CMK (cell line): Measurements from ENCODE around the gene WASF3.
"Not testable (repeated sequence)": the region's sequence is repeated elsewhere in the genome, so short reads cannot be mapped to it uniquely, and the experiment has no call there.

Source experiments
- DNase-seq: peaks from one replicate; pipeline ENCODE4 v3.0.0-alpha.2; 2010; ENCODE audit warnings: low read depth

The WASF3 gene

GRCh38 chr13:26629260-26629825 lies 71.9 kb downstream of the WASF3 start:
- DNase-seq = no peak

DNA sequence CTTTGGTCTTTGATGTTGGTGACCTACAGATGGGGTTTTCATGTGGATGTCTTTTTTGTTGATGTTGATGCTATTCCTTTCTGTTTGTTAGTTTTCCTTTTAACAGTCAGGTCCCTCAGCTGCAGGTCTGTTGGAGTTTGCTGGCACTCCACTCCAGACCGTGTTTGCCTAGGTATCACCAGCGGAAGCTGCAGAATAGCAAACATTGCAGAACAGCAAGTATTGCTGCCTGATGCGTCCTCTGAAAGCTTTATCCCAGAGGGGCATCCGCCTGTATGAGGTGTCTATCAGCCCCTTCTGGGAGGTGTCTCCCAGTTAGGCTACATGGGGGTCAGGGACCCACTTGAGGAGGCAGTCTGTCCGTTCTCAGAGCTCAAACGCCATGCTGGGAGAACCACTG lies 78.2 kb downstream of the WASF3 start:
- DNase-seq = not testable (repeated sequence)

DNA sequence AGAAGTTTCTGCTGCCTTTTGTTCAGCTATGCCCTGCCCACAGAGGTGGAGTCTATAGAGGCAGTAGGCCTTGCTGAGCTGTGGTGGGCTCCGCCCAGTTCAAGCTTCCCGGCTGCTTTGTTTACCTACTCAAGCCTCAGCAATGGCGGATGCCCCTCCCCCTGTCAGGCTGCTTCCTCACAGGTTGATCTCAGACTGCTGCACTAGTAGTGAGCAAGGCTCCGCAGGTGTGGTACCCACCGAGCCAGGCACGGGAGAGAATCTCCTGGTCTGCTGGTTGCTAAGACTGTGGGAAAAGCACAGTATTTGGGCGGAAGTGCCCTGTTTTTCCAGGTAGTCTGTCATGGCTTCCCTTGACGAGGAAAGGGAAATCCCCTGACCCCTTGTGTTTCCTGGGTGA lies 78.6 kb downstream of the WASF3 start:
- not testable (repeated sequence) for DNase-seq

DNA sequence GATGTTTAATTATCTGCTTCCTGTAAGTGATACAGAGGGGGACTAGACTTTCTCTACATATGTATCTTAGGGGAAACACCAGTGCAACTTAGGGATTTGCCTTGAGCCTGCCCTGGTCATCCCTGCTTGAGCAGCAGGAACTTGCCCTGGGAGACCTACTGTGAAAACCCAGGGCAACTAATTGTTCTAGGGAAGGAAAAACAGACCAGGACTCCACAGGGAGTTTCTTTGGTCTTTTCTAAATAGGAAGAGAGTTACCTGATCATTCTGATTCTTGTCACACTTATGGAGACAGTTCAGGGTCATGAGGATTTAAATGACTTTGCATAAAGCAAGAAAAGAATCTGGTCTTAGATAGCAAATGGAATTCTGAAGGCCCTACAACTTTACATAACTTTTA lies 89.1 kb downstream of the WASF3 start:
- no peak for DNase-seq

GRCh38 chr13:26651234-26651633 lies 93.8 kb downstream of the WASF3 start:
- no peak for DNase-seq

DNA sequence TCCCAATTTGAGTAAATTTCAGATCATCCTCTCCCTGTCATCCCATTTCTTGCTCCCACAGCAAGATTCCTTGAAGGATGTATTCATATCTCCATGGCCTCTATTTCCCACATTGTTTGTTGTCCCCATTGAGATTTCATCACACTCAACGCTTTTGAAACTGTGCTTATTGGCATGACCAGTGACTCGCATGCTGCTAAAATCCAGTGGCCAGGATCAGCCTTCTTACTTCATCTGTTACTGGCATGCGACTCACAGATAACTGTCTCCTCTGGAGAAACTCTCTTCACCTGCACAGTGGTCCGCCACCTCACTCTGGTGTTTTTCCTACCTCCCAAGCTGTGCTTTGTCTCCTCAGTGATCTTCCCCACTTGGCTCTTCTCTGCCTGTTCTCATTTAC lies 95.8 kb downstream of the WASF3 start:
- DNase-seq = no peak

- DNase-seq = no peak
These were observed 96.4 kb downstream of the WASF3 start for GRCh38 chr13:26653842-26654241.

DNA sequence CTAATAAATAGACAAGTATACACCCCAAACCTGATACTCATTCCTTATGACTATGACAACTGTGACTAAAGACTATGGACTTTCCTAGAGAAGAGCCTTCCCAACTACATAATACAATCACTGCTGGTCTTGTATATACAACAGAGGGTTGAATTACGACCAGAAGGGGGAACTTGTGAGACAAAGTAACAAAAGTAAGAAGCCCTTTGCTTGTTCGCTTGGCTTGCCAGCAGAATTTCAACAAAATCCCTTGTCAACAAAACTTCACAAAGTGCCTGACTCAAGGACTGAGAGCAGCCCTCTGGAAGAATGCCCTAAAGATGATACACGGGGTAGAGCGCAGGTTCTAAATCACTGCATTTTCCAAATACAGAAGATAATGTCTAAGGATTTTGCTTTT lies 99.4 kb downstream of the WASF3 start:
- DNase-seq = no peak

DNA sequence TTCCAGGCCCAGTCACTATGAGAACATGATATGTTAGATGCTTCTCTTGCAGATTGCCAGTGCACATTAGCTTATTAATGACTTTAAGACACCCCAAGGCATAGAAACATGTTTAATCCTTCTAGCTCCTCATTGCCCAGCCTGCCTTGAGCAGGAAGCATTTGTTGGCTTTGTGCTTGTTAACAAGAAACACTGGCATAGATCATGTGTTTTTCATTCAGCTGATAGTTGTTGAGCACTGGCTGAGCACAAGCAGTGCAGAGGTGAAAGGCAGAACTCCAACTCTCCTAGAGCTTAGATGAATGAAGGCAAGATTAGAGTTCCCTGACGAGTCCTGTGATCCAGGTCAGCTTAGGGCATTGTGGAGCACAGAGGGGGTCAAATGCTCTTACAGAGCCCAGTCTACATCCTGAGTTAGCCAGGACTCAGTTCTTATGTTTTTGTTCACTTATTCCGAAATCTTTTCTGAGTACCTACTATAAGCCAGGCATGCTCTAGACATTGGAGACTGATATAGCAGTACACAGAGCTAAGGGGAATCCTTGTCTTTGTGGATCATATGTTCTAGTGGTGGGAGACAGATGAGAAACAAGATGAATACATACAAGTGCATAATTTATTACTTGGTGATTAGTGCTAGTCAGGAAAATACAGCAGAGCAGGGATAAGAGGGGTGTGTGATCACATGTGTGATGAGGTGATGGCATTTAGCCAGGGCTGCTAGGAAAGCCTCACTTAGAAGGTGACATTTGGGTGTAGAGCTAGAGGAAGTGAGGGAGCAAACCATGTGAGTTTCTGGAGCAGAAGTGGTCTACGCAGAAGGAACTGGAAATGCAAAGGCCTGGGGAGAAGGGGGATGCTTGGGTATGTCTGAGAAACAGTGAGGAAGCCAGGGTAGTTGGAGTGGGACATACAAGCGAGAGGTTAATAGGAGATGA lies 101.2 kb downstream of the WASF3 start:
- DNase-seq = no peak

GRCh38 chr13:26660185-26660584 lies 102.7 kb downstream of the WASF3 start:
- DNase-seq = no peak

- no peak for DNase-seq
These were observed 103.3 kb downstream of the WASF3 start for GRCh38 chr13:26660766-26661165.

DNA sequence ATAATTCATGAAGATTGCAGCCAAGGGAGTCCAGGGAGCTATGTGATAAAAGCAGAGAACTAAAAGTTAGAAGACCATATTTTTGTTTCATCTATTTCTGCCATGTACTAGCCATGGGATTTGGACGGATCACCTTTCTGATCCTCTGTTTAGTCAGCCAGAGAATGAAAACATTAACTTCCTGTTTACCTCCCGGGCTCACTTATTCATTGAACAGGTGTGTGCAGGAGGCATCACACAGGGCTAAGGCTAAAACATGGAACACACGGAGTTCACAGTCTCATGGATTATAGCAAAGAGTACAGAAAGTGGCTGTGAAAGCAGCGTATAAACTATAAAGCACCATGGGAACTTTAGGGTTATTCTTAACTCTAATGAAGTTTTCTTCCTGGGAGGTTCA lies 106.3 kb downstream of the WASF3 start:
- no peak for DNase-seq

- DNase-seq = no peak
These were observed 106.8 kb downstream of the WASF3 start for GRCh38 chr13:26664286-26664685.

DNA sequence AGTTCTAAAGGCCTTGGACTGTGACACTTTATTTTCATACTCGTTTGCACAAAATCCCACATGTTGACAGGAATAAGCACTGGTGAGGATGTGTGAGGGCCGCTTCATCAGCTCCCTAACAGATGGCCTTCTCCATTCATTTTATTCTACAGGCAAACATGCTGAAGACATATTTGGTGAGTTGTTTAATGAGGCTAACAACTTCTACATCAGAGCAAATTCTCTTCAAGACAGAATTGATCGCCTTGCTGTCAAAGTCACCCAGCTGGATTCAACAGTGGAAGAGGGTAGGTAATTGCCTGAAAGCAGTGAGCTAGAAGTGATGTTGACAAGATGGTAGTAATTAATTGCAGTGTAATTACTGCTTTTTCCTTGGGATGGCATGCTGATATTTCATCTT lies 107.4 kb downstream of the WASF3 start:
- DNase-seq = no peak

- no peak for DNase-seq
These were observed 111.1 kb downstream of the WASF3 start for GRCh38 chr13:26668357-26669146.

DNA sequence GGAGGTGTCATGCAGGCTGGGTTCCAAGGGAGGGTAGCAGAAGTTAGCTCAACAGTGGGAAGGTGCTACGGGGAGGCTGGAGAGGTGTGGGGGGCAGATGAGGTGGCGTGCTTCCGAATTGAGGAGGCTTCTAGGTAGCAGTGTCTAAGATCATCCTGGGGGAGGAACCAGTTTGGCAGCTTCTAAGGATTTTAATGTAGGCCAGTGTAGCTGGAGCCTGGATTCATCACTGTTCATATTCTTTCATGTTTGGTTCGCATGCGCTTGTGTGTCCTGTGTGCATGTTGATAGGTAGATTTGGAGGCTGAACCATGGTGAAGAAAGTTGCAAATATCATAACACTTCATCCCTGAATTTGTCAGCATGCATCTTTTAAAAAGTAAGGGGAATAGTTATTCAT lies 116.4 kb downstream of the WASF3 start:
- no peak for DNase-seq

DNA sequence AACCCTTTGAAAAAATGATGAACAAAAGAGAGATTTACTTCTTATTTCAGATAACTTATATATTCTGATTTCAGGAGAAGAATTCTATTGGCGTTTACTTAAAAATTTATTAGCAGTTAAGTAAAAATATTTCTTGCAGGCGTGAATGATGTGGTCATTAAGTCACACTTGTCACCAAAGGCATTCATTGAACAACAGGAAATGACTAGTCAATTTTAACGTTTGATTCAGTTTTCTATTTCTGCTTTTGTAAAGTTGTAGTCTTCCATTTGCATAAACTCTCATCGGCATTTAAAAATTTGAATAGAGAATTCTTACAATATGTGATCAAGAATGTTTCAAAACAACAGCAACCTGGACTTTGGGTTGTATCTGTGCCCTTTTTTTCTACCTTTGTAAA lies 119.7 kb downstream of the WASF3 start:
- DNase-seq = no peak

GRCh38 chr13:26678330-26678729 lies 120.8 kb downstream of the WASF3 start:
- no peak for DNase-seq

- DNase-seq = no peak
These were observed 121.3 kb downstream of the WASF3 start for GRCh38 chr13:26678796-26679195.

GRCh38 chr13:26679411-26680122 lies 122.1 kb downstream of the WASF3 start:
- no peak for DNase-seq

GRCh38 chr13:26680123-26680450 lies 122.6 kb downstream of the WASF3 start:
- no peak for DNase-seq

- no peak for DNase-seq
These were observed 123.1 kb downstream of the WASF3 start for GRCh38 chr13:26680572-26680971.
